ENCODE data around the gene TMEM43. TPM values are rescaled to one million over a fixed set of nuclear protein-coding genes. Genes with fewer than 3 reads are reported as not detected.

TMEM43 gene
- total and polyA plus RNA-seq, 2 of the 8 experiments (the other 6 are each of a cell fraction or from before 2014, with no cell fraction given), result 27.0 to 33.7 TPM

DNA sequence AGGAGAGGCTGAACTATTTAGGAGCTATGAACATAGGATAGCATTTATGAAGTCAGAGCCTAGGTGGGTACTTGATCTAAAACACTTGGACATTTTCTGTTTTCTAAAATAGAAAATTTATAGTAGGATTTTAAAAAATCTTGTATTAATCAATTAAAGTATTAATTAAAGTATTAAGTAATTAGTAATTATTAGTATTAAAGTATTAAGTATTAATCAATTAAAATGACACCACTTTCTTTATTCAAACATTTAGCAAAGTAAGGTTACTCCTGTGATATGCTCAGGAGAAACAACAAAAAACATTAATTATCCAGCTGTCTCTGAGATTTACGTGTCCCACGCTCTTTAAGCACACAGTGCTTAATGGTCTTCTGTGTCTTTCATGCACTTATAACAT, 32.4 kb upstream of the TMEM43 start:
- H3K4me2 ChIP-seq (ENCODE audit: insufficient read depth in 1 of 2, low read depth in 2 of 2, low read length in 2 of 2), result no peak overlapping the region
- no peak overlapping the region for H3K56ac ChIP-seq (replicated peaks; ENCODE audit: insufficient read length, low read depth, low read length)
- no peak overlapping the region for H2BK12ac ChIP-seq (ENCODE audit: low read depth, low read length)
- H4K8ac ChIP-seq (ENCODE audit: extremely low read depth, insufficient read depth, low read length), result no peak overlapping the region
- DNase-seq (ENCODE audit: low read depth in 1 of 2, low spot score in 2 of 2), result no peak
- no peak overlapping the region for H2BK20ac ChIP-seq (ENCODE audit: low read length)
- H2AFZ ChIP-seq (ENCODE audit: low read length), result no peak overlapping the region
- no peak overlapping the region for H4K5ac ChIP-seq (ENCODE audit: insufficient read length, low read depth, low read length)
- H3K79me2 ChIP-seq (ENCODE audit: control insufficient read depth in 1 of 2, insufficient read depth in 2 of 2, low read length in 2 of 2), result no peaks in the 10 kb centered on the region
- no peak overlapping the region for H2BK15ac ChIP-seq (ENCODE audit: low read length)
- no peak overlapping the region for H3K18ac ChIP-seq (ENCODE audit: extremely low read depth, low read length)
- H3K79me1 ChIP-seq (ENCODE audit: low read depth, low read length), result no peaks in the 10 kb centered on the region
- H3K36me3 ChIP-seq (ENCODE audit: control insufficient read depth in 2 of 4, insufficient read depth in 4 of 4, low read length in 3 of 4), result no peaks in the 10 kb centered on the region
- no peak overlapping the region for H3K14ac ChIP-seq (ENCODE audit: insufficient read length)
- POLR2A ChIA-PET (ENCODE audit: partially characterized antibody), result no interaction called here
- H3K4me1 ChIP-seq (replicated peaks in 1 of 4; ENCODE audit: control insufficient read depth in 3 of 4, insufficient read depth in 4 of 4, low read length in 3 of 4), result no peaks in the 10 kb centered on the region
- WGBS, 2 experiments (ENCODE audit: extremely low coverage in 1 of 2, insufficient coverage in 1 of 2, insufficient read length in 1 of 2, insufficient replicate concordance in 2 of 2, low coverage in 1 of 2, low lambda C conversion rate in 2 of 2, missing lambda C conversion rate in 1 of 2), result 97% methylated on average over 2 of the region's 2 CpGs; no CpG with 5 or more reads in 1 of the 2 experiments
- no peak overlapping the region for H2BK120ac ChIP-seq (replicated peaks; ENCODE audit: low read depth, low read length)
- H2BK5ac ChIP-seq (ENCODE audit: low read depth, low read length), result no peak overlapping the region
- no peak overlapping the region for H3K4me3 ChIP-seq (ENCODE audit: extremely low read depth in 1 of 4, insufficient read depth in 2 of 4, low read depth in 3 of 4, low read length in 4 of 4)
- no peak overlapping the region for H3K27ac ChIP-seq (ENCODE audit: low read depth, low read length)
- no peak overlapping the region for H3K4ac ChIP-seq (replicated peaks; ENCODE audit: insufficient read length, low read depth, low read length)
- H3K9ac ChIP-seq (replicated peaks in 1 of 4; ENCODE audit: extremely low read depth in 1 of 4, low read depth in 3 of 4, low read length in 3 of 4), result no peak overlapping the region
- H4K91ac ChIP-seq (replicated peaks; ENCODE audit: insufficient read length, low read length), result no peak overlapping the region
- H3K23me2 ChIP-seq (ENCODE audit: low read depth, low read length), result no peaks in the 10 kb centered on the region
- CTCF ChIA-PET (ENCODE audit: partially characterized antibody), result interaction anchor here (0.5 to 2.0 kb wide), 3 partner anchors 22 to 486 kb away, joined by 4 to 9 read pairs (median 8); no protein-coding TSS in a partner anchor
- H2AK5ac ChIP-seq (ENCODE audit: low read depth, low read length), result no peak overlapping the region
- H3K9me3 ChIP-seq (ENCODE audit: insufficient read depth in 2 of 2, low read depth in 1 of 2, low read length in 1 of 2), result 0 out of 4 replicates have a peak, but pooled peaks cover 5 to 8% of the 10 kb centered on the region in 2 experiments
- H3K27me3 ChIP-seq (replicated peaks in 1 of 4; ENCODE audit: control insufficient read depth in 3 of 4, extremely low read depth in 1 of 4, insufficient read depth in 3 of 4, low read length in 3 of 4), result no peaks in the 10 kb centered on the region
- FAIRE-seq, result no peak
- no peaks in the 10 kb centered on the region for H4K20me1 ChIP-seq (replicated peaks in 1 of 2; ENCODE audit: control insufficient read depth in 1 of 2, insufficient read depth in 2 of 2, low read length in 2 of 2)
- H3K23ac ChIP-seq (ENCODE audit: insufficient read length), result no peak overlapping the region
- TF ChIP-seq RXRA (IDR thresholded peaks at IDR 0.05; ENCODE audit: insufficient read depth, low read depth, low read length), result no peak
- no peak for TF ChIP-seq TBP (IDR thresholded peaks at IDR 0.05; ENCODE audit: low read depth, low read length)
- TF ChIP-seq MAFK (IDR thresholded peaks at IDR 0.05; ENCODE audit: low read depth, low read length), result no peak
